Heart left ventricle (tissue), 16 donors: ENCODE measurements around the gene BYSL. TPM values are rescaled to one million over a fixed set of nuclear protein-coding genes. Genes with fewer than 3 reads are reported as not detected.

Experiments
- ATAC-seq, 4 donors: fragments of 200-7000 bp; cut with Tn5 transposase; one replicate each; pipeline ENCODE4 v1.9.1; 2020 to 2022; ENCODE audit warnings: moderate library complexity in 4 of 4, mild to moderate bottlenecking in 3 of 4, moderate number of reproducible peaks in 1 of 4
- DNase-seq, 5 donors: peaks; one replicate each; pipeline ENCODE4 v3.0.0-alpha.2; 2020
- H3K27ac ChIP-seq, 12 donors: fragments of 200-600 bp; sonication (generic) in 4 of 12; one replicate each; pipeline versions ENCODE4 v1.5.0 to v1.8.0; 2016 to 2022; ENCODE audit warnings: mild to moderate bottlenecking in 2 of 12
- H3K27me3 ChIP-seq, 9 donors: fragments of 200-600 bp; sonication (generic) in 2 of 9; one replicate each; pipeline versions ENCODE4 v1.5.1 to v1.8.0; 2016 to 2022; ENCODE audit warnings: mild to moderate bottlenecking in 3 of 9
- H3K36me3 ChIP-seq, 9 donors: fragments of 200-600 bp; sonication (generic) in 2 of 9; one replicate each; pipeline versions ENCODE4 v1.5.0 to v1.8.0; 2018 to 2022; ENCODE audit warnings: mild to moderate bottlenecking in 2 of 9
- H3K4me1 ChIP-seq, 12 donors: fragments of 200-600 bp; sonication (generic) in 4 of 12; one replicate each; pipeline versions ENCODE4 v1.5.0 to v1.8.0; 2016 to 2022; ENCODE audit warnings: mild to moderate bottlenecking in 3 of 12
- H3K4me3 ChIP-seq, 12 donors: fragments of 200-600 bp; sonication (generic) in 4 of 12; one replicate each; pipeline versions ENCODE4 v1.5.0 to v1.8.0; 2017 to 2022; ENCODE audit warnings: mild to moderate bottlenecking in 9 of 12, moderate library complexity in 4 of 12
- H3K9me3 ChIP-seq, 12 donors: fragments of 200-600 bp; sonication (generic) in 4 of 12; one replicate each; pipeline versions ENCODE4 v1.5.0 to v1.8.0; 2016 to 2022; ENCODE audit warnings: mild to moderate bottlenecking in 1 of 12
- CTCF ChIP-seq, 12 donors: fragments of 200-600 bp; sonication (generic) in 4 of 12; IDR thresholded peaks; one replicate each; pipeline versions ENCODE4 v1.5.0 to v1.8.0; 2018 to 2022; ENCODE audit warnings: antibody characterized with exemption in 12 of 12, mild to moderate bottlenecking in 5 of 12
- POLR2A ChIP-seq, 2 donors: fragments of 450-650 bp; IDR thresholded peaks; one replicate each; pipeline ENCODE4 v1.6.1; 2017; ENCODE audit warnings: antibody characterized with exemption in 2 of 2, mild to moderate bottlenecking in 2 of 2, moderate library complexity in 2 of 2
- WGBS, 4 donors: extraction: QIAGEN DNeasy Blood & Tissue Kit in 2 of 4; methylation state at CpG; one replicate each; pipeline versions ENCODE4 v1.1.5 to v1.1.7; 2013 to 2018; 5-methylcytosine and 5-hydroxymethylcytosine counted together
- intact Hi-C, 10 donors: fragments of 100-400 bp; cut with DNase I; formaldehyde crosslinking; loops; one replicate each; pipeline versions ENCODE4 v1.11.1 to v1.14.2; 2022
- polyA plus RNA-seq, 2 donors: library from polyadenylated mRNA; stranded (reverse); fragments of 200-250 nt; gene quantifications; one replicate each; pipeline ENCODE4 v1.2.3, GENCODE V29; 2013
- total RNA-seq, 9 donors: library from RNA; depleted of rRNA in 2 of 9; stranded (reverse); fragments of >200 nt in 2 of 9; fragmentation: NEBNext Ultra II Directional in 3 of 9; extraction: Animal tissue kit (Norgen Biotek cat#: 25700) in 3 of 9; gene quantifications; one replicate each; pipeline versions ENCODE4 v1.1.0 to v1.2.4, GENCODE V29; 2016 to 2023
- donor health status: ischemic (EF 13 %, LVEDD 7.1; RV severe dilation, severe dysfunction).
- donor health status: healthy with polysubstance abuse.
- donor health status: DM: no; HTN: yes; CAD: no.
- donor health status: DM: no; HTN: no; CAD: no.
- donor health status: ischemic (EF 25% LVEDD 6.9; RV normal size, moderate dysfunction).
- donor health status: ischemic (EF 25% LVEDD 5.7; RV mildly dilated, moderate dysfunction).
- donor health status: healthy.
- donor health status: DM: yes; HTN: yes; CAD: no.
- donor health status: ischemic (EF 35%, LVEDD 5.7; RV mildly dilated, moderate dysfunction).
- donor health status: nonischemic (EF 11% LVEDD 7.7; RV severe dilation, severe dysfunction).
- donor health status: DM: yes; HTN: yes; CAD: no.
- donor health status: PGD.
- donor health status: ischemic (EF 29% LVEDD 5.4; RV normal size, mild dysfunction).
- donor health status: nonischemic (EF 23%, LVEDD 6.1; RV moderate dilation, normal function).

BYSL gene
- total and polyA plus RNA-seq, 11 donors: 4.5 to 26.3 (median 9.2) TPM

- ATAC-seq (peak in 1 of 4 donors; percentile 4), DNase-seq (peak; percentile 43 to 72 (median 58))
- H3K27ac ChIP-seq: peak overlapping the region; percentile 54 to 95 (median 86)
- TF ChIP-seq POLR2A (IDR thresholded peaks at IDR 0.05) (no peak), CTCF (IDR thresholded peaks at IDR 0.05) (no peak)
- H3K4me3 ChIP-seq: peak overlapping the region in 1 of 12 donors; percentile 93
- intact Hi-C loops: loop anchor here in 7 of 10 donors (5.0 to 10.0 kb wide), 4 partner anchors 91 to 151 kb away; partner anchors contain the start of gene TOMM6 (in 5 of the 7)
- 40 to 42% (median 42%) methylated on average over 4 of the region's 4 CpGs for WGBS, 4 donors
- no peaks in the 10 kb centered on the region for H3K27me3 ChIP-seq
- H3K9me3 ChIP-seq: no peaks in the 10 kb centered on the region
- peaks cover 7 to 75% (median 52%) of the 10 kb centered on the region in 12 donors for H3K4me1 ChIP-seq
- peaks cover 0 to 57% (median 36%) of the 10 kb centered on the region in 9 donors for H3K36me3 ChIP-seq
These were observed 16.7 kb downstream of the BYSL start for GRCh38 chr6:41937861-41938574.

- H3K27ac ChIP-seq: peak overlapping the region; percentile 54 to 95 (median 86)
- peaks cover 0 to 50% (median 29%) of the 10 kb centered on the region in 9 donors for H3K36me3 ChIP-seq
- H3K4me3 ChIP-seq: peak overlapping the region in 6 of 12 donors; percentile 79 to 99 (median 92)
- H3K4me1 ChIP-seq: peaks cover 7 to 82% (median 52%) of the 10 kb centered on the region in 12 donors
- no peaks in the 10 kb centered on the region for H3K27me3 ChIP-seq
- 58 to 73% (median 66%) methylated on average over 4 to 5 of the region's 5 CpGs for WGBS, 4 donors
- no peak for DNase-seq
- H3K9me3 ChIP-seq: no peaks in the 10 kb centered on the region
- no peak for ATAC-seq
- intact Hi-C loops: loop anchor here in 7 of 10 donors (5.0 to 10.0 kb wide), 4 partner anchors 91 to 151 kb away; partner anchors contain the start of gene TOMM6 (in 5 of the 7)
- TF ChIP-seq POLR2A (IDR thresholded peaks at IDR 0.05) (no peak), CTCF (IDR thresholded peaks at IDR 0.05) (no peak)
These were observed 17.4 kb downstream of the BYSL start for GRCh38 chr6:41938590-41939175.

GRCh38 chr6:41939176-41939847, 18.0 kb downstream of the BYSL start:
- H3K27ac ChIP-seq: peak overlapping the region; percentile 54 to 95 (median 86)
- WGBS, 4 donors: 27 to 37% (median 32%) methylated on average over 5 to 11 of the region's 11 CpGs
- DNase-seq: peak; percentile 37 to 79 (median 60)
- H3K27me3 ChIP-seq: no peaks in the 10 kb centered on the region
- intact Hi-C loops: loop anchor here in 7 of 10 donors (5.0 to 10.0 kb wide), 4 partner anchors 92 to 152 kb away; partner anchors contain the start of gene TOMM6 (in 5 of the 7)
- TF ChIP-seq CTCF (IDR thresholded peaks at IDR 0.05) (no peak), POLR2A (IDR thresholded peaks at IDR 0.05) (no peak)
- peaks cover 0 to 44% (median 23%) of the 10 kb centered on the region in 9 donors for H3K36me3 ChIP-seq
- H3K9me3 ChIP-seq: no peaks in the 10 kb centered on the region
- ATAC-seq: no peak
- peak overlapping the region in 8 of 12 donors; percentile 67 to 99 (median 92) for H3K4me3 ChIP-seq
- H3K4me1 ChIP-seq: peaks cover 7 to 85% (median 52%) of the 10 kb centered on the region in 12 donors
